AG09319 (cell line): ENCODE data around the gene GGA2.
"Not testable (repeated sequence)": the region's sequence is repeated elsewhere in the genome, so short reads cannot be mapped to it uniquely, and the experiment has no call there.

Source experiments
- DNase-seq: peaks from one replicate; pipeline ENCODE4 v3.0.0-alpha.2; 2010; ENCODE audit warnings: low read depth; ENCODE audit errors: extremely low read depth
- TF ChIP-seq, protein P1 (sequence below): IDR thresholded peaks from 2 replicates; pipeline ENCODE4 v1.5.1; 2011; ENCODE audit warnings: low read depth, mild to moderate bottlenecking, inconsistent platforms, low read length, moderate library complexity

GGA2 gene

GRCh38 chr16:23494188-23494587 is 16.1 kb downstream of the GGA2 start:
- TF ChIP-seq, protein P1, sequence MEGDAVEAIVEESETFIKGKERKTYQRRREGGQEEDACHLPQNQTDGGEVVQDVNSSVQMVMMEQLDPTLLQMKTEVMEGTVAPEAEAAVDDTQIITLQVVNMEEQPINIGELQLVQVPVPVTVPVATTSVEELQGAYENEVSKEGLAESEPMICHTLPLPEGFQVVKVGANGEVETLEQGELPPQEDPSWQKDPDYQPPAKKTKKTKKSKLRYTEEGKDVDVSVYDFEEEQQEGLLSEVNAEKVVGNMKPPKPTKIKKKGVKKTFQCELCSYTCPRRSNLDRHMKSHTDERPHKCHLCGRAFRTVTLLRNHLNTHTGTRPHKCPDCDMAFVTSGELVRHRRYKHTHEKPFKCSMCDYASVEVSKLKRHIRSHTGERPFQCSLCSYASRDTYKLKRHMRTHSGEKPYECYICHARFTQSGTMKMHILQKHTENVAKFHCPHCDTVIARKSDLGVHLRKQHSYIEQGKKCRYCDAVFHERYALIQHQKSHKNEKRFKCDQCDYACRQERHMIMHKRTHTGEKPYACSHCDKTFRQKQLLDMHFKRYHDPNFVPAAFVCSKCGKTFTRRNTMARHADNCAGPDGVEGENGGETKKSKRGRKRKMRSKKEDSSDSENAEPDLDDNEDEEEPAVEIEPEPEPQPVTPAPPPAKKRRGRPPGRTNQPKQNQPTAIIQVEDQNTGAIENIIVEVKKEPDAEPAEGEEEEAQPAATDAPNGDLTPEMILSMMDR: no peak

DNA sequence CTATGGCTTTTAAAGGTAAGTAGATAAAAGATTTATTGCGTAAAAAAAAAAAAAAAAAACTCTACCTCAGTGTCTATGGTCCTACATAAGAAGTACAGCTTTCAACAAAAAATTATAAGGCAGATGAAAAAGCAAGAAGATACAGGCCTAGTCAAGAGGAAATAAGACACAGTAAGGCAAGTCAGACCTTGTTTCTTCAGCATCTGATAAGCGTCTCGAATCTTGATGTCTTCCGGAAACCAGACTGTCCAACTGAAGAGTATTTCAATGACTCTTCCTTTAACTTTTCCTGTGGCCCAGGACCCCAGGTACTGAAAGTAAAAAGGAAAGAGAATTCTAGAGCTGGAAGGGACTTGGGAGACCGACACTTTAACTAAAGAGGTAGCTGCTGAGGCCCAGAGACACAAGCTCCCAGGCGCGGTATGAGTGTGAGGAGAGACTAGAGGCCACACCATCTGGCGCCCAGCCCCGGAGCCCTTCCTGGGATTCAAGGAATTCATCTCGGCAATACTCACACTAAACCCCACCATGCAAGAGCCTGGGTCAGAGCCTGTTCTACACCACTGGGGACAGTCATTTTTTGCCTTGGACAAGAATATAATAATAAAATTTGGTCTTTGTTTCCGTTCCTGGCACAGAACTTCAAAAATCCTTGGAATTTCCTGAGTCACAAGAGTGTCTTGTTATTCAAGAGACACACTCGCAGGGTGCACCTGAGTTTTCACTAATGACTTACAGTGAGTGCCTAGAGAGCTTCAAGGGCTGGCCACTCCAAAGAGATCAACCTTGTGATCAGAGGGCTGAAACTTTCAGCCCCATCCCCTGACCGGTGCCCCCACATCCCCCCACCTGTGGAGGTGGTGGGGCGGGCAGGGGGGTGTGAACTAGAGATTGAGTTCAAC is 18.6 kb downstream of the GGA2 start:
- DNase-seq: no peak
- TF ChIP-seq, protein P1: no peak

More at GRCh38 chr16:23494188-23494587, 16.1 kb downstream of the GGA2 start:
- no peak for DNase-seq

- TF ChIP-seq, protein P1: no peak
Measured at GRCh38 chr16:23486480-23486879, 23.8 kb downstream of the GGA2 start.

DNA sequence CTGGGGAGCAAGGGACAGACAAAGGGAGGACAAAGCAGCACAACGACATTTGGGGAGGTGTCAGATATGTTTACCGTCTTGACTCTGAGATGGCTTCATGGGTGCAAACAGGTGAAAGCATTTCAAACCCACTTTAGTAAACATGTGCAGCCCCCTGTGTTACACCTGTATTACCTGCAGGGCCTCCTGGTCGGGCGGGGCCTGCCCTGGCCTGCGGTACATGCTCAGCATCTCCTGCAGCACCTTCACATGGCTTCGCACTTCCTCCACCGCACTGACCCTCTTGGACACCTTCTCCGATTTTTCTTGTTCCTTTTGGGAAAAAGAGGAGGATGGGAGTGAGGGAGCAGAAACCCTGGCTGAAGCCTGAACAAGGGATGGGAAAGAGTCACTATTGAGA is 24.5 kb downstream of the GGA2 start:
- DNase-seq: no peak

More at GRCh38 chr16:23486480-23486879, 23.8 kb downstream of the GGA2 start:
- DNase-seq: no peak

DNA sequence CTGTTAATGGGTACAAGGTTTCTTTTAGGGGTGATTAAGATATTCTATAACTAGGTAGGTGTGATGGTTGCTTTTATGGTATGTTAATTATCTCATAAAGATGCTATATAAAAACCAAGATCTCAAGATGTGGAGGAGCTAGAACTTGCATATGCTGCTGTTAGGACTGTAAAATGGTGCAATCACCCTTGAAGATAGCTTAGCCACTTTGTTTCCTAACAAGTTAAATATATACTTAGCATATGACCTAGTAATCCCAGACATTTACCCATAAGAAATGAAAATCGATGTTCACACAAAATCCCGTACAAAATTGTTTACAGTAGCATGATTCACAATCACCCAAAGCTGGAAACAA is 25.1 kb downstream of the GGA2 start:
- TF ChIP-seq, protein P1: no peak
- DNase-seq: no peak

More for the DNA sequence above, 24.5 kb downstream of the GGA2 start:
- TF ChIP-seq, protein P1: no peak

- TF ChIP-seq, protein P1: no peak
- DNase-seq: no peak
Measured at GRCh38 chr16:23484510-23485256, 25.6 kb downstream of the GGA2 start.

DNA sequence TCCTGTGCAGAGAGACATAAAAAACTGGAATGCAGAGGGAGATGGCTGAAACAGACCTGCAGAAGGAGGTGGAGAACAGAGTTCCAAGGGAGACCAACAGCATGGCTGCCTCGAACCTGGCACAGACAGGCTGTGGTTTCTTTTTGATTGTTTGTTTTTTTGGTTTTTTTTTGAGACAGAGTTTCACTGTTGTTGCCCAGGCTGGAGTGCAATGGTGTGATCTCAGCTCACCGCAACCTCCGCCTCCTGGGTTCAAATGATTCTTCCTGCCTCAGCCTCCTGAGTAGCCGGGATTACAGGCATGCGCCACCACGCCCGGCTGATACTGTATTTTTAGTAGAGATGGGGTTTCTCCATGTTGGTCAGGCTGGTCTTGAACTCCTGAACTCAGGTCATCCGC is 26.8 kb downstream of the GGA2 start:
- not testable (repeated sequence) for DNase-seq
